HEK293 (cell line): ENCODE results near the gene NAV3.

Source experiments
- CTCF ChIA-PET: fragments of 350-600 bp; formaldehyde crosslinking; extraction: SDS; loops from one replicate; lab custom pipeline; 2021; ENCODE audit warnings: antibody characterized with exemption; lab: Yijun Ruan, JAX
- POLR2A ChIA-PET: fragments of 300-600 bp; formaldehyde crosslinking; extraction: SDS; loops from one replicate; lab custom pipeline; 2020; ENCODE audit warnings: antibody characterized with exemption, inconsistent platforms; lab: Yijun Ruan, JAX
- H3K27ac ChIP-seq: fragments of 200-500 bp; sonication (Bioruptor generic); 2 replicates; pipeline ENCODE4 v1.5.1; 2014; ENCODE audit warnings: low read depth, low read length, control low read depth, inconsistent platforms; ENCODE audit errors: extremely low read depth
- H3K36me3 ChIP-seq, 2 experiments: fragments of 200-500 bp in 1 of 2; sonication (Bioruptor generic) in 1 of 2; 1 replicate in 1 of 2; 2 replicates in 1 of 2; pipeline ENCODE4 v1.5.1; 2014 to 2017; ENCODE audit warnings: inconsistent platforms in 2 of 2, low read length in 2 of 2; ENCODE audit not compliant: control insufficient read depth in 2 of 2, insufficient read depth in 1 of 2
- H3K4me1 ChIP-seq: fragments of 200-500 bp; sonication (Bioruptor generic); 2 replicates; pipeline ENCODE4 v1.5.1; 2014; ENCODE audit warnings: mild to moderate bottlenecking, low read length, inconsistent platforms; ENCODE audit not compliant: control insufficient read depth, insufficient read depth
- H3K4me3 ChIP-seq: 2 replicates; pipeline ENCODE4 v1.5.1; 2011; ENCODE audit warnings: low read depth, mild to moderate bottlenecking, control low read depth, low read length, moderate library complexity
- H3K9me3 ChIP-seq: fragments of 200-500 bp; sonication (Bioruptor generic); 2 replicates; pipeline ENCODE4 v1.5.1; 2014; ENCODE audit warnings: low read depth, low read length, inconsistent platforms; ENCODE audit not compliant: control insufficient read depth, insufficient read depth
- BCL11A ChIP-seq: fragments of 450-650 bp; formaldehyde crosslinking; IDR thresholded peaks from 2 replicates; pipeline ENCODE4 v1.5.1; 2016; ENCODE audit warnings: low read depth, missing biosample characterization, missing genetic modification characterization
- FEZF1 ChIP-seq: fragments of 450-650 bp; formaldehyde crosslinking; IDR thresholded peaks from 2 replicates; pipeline ENCODE4 v1.5.1; 2016; ENCODE audit warnings: missing biosample characterization, missing genetic modification characterization
- GLI2 ChIP-seq: fragments of 450-650 bp; formaldehyde crosslinking; IDR thresholded peaks from 2 replicates; pipeline ENCODE4; 2017; ENCODE audit warnings: missing biosample characterization, missing genetic modification characterization, low read depth, borderline replicate concordance
- KLF16 ChIP-seq: fragments of 450-650 bp; formaldehyde crosslinking; IDR thresholded peaks from 2 replicates; pipeline ENCODE4 v1.5.1; 2017; ENCODE audit warnings: missing biosample characterization, missing genetic modification characterization
- SETDB1 ChIP-seq: IDR thresholded peaks from one replicate; pipeline ENCODE4 v1.6.1; 2017; ENCODE audit warnings: mild to moderate bottlenecking, low read length, moderate library complexity, mixed read lengths; ENCODE audit not compliant: insufficient read length
- SP3 ChIP-seq: fragments of 450-650 bp; formaldehyde crosslinking; IDR thresholded peaks from 2 replicates; pipeline ENCODE4 v1.5.1; 2016; ENCODE audit warnings: missing biosample characterization, missing genetic modification characterization
- TRIM28 ChIP-seq: IDR thresholded peaks from 2 replicates; pipeline ENCODE4 v1.6.1; 2011; ENCODE audit warnings: low read length, control low read depth, borderline replicate concordance
- YY2 ChIP-seq: fragments of 450-650 bp; formaldehyde crosslinking; IDR thresholded peaks from 2 replicates; pipeline ENCODE4 v1.5.1; 2016; ENCODE audit warnings: missing biosample characterization, missing genetic modification characterization
- ZBTB1 ChIP-seq: fragments of 450-650 bp; formaldehyde crosslinking; IDR thresholded peaks from 2 replicates; pipeline ENCODE4 v1.5.1; 2016; ENCODE audit warnings: missing biosample characterization, missing genetic modification characterization
- ZBTB17 ChIP-seq: fragments of 450-650 bp; formaldehyde crosslinking; IDR thresholded peaks from 2 replicates; pipeline ENCODE4 v1.5.1; 2016; ENCODE audit warnings: missing biosample characterization, missing genetic modification characterization
- ZBTB48 ChIP-seq: fragments of 450-650 bp; formaldehyde crosslinking; IDR thresholded peaks from 2 replicates; pipeline ENCODE4 v1.5.1; 2016; ENCODE audit warnings: missing biosample characterization, missing genetic modification characterization
- ZEB2 ChIP-seq: fragments of 450-650 bp; formaldehyde crosslinking; IDR thresholded peaks from 2 replicates; pipeline ENCODE4 v1.5.1; 2016; ENCODE audit warnings: missing biosample characterization, missing genetic modification characterization
- ZFP3 ChIP-seq: fragments of 450-650 bp; formaldehyde crosslinking; IDR thresholded peaks from 2 replicates; pipeline ENCODE4 v1.5.1; 2016; ENCODE audit warnings: low read depth, missing biosample characterization, missing genetic modification characterization
- ZFP41 ChIP-seq: fragments of 450-650 bp; formaldehyde crosslinking; IDR thresholded peaks from 2 replicates; pipeline ENCODE4 v1.5.1; 2016; ENCODE audit warnings: missing biosample characterization, missing genetic modification characterization, borderline replicate concordance
- ZNF10 ChIP-seq: fragments of 450-650 bp; formaldehyde crosslinking; IDR thresholded peaks from 2 replicates; pipeline ENCODE4 v1.5.1; 2017; ENCODE audit warnings: missing biosample characterization, missing genetic modification characterization
- ZNF112 ChIP-seq: fragments of 450-650 bp; formaldehyde crosslinking; IDR thresholded peaks from 2 replicates; pipeline ENCODE4 v1.5.0; 2017; ENCODE audit warnings: missing biosample characterization, missing genetic modification characterization
- ZNF157 ChIP-seq: fragments of 450-650 bp; formaldehyde crosslinking; IDR thresholded peaks from 2 replicates; pipeline ENCODE4 v1.5.1; 2016; ENCODE audit warnings: missing biosample characterization, missing genetic modification characterization
- ZNF16 ChIP-seq: fragments of 450-650 bp; formaldehyde crosslinking; IDR thresholded peaks from 2 replicates; pipeline ENCODE4 v1.5.1; 2016; ENCODE audit warnings: low read depth, missing biosample characterization, missing genetic modification characterization
- ZNF23 ChIP-seq: fragments of 450-650 bp; formaldehyde crosslinking; IDR thresholded peaks from 2 replicates; pipeline ENCODE4 v1.5.1; 2016; ENCODE audit warnings: missing biosample characterization, missing genetic modification characterization, borderline replicate concordance
- ZNF311 ChIP-seq: fragments of 450-650 bp; formaldehyde crosslinking; IDR thresholded peaks from 2 replicates; pipeline ENCODE4 v1.5.1; 2017; ENCODE audit warnings: missing biosample characterization, missing genetic modification characterization, borderline replicate concordance
- ZNF366 ChIP-seq: fragments of 450-650 bp; formaldehyde crosslinking; conservative IDR thresholded peaks from 2 replicates; pipeline ENCODE4 v1.5.1; 2016; ENCODE audit warnings: missing biosample characterization, missing genetic modification characterization
- ZNF404 ChIP-seq: fragments of 450-650 bp; formaldehyde crosslinking; IDR thresholded peaks from 2 replicates; pipeline ENCODE4 v1.5.1; 2017; ENCODE audit warnings: missing biosample characterization, missing genetic modification characterization
- ZNF426 ChIP-seq: fragments of 450-650 bp; formaldehyde crosslinking; IDR thresholded peaks from 2 replicates; pipeline ENCODE4 v1.5.1; 2017; ENCODE audit warnings: missing biosample characterization, missing genetic modification characterization, mild to moderate bottlenecking, inconsistent platforms, moderate library complexity
- ZNF549 ChIP-seq: fragments of 450-650 bp; IDR thresholded peaks from 2 replicates; pipeline ENCODE4 v1.5.1; 2018; ENCODE audit warnings: missing biosample characterization, missing genetic modification characterization, mild to moderate bottlenecking, inconsistent platforms, moderate library complexity
- ZNF558 ChIP-seq: fragments of 450-650 bp; formaldehyde crosslinking; IDR thresholded peaks from 2 replicates; pipeline ENCODE4 v1.5.1; 2016; ENCODE audit warnings: missing biosample characterization, missing genetic modification characterization
- ZNF596 ChIP-seq: fragments of 450-650 bp; IDR thresholded peaks from 2 replicates; pipeline ENCODE4 v1.5.0; 2018; ENCODE audit warnings: missing biosample characterization, mild to moderate bottlenecking, missing genetic modification characterization, moderate library complexity
- ZNF658 ChIP-seq: fragments of 450-650 bp; formaldehyde crosslinking; IDR thresholded peaks from 2 replicates; pipeline ENCODE4; 2016; ENCODE audit warnings: missing biosample characterization, missing genetic modification characterization
- ZNF701 ChIP-seq: fragments of 450-650 bp; formaldehyde crosslinking; IDR thresholded peaks from 2 replicates; pipeline ENCODE4 v1.5.1; 2016; ENCODE audit warnings: missing biosample characterization, missing genetic modification characterization
- ZNF768 ChIP-seq: fragments of 450-650 bp; formaldehyde crosslinking; IDR thresholded peaks from 2 replicates; pipeline ENCODE4 v1.5.1; 2018; ENCODE audit warnings: missing biosample characterization, mild to moderate bottlenecking, missing genetic modification characterization
- ZNF777 ChIP-seq: fragments of 450-650 bp; formaldehyde crosslinking; IDR thresholded peaks from 2 replicates; pipeline ENCODE4 v1.5.1; 2017; ENCODE audit warnings: missing biosample characterization, missing genetic modification characterization, borderline replicate concordance
- ZNF830 ChIP-seq: fragments of 450-650 bp; IDR thresholded peaks from 2 replicates; pipeline ENCODE4 v1.5.0; 2018; ENCODE audit warnings: missing biosample characterization, missing genetic modification characterization, low read depth, mild to moderate bottlenecking, moderate library complexity
- ZNF837 ChIP-seq: fragments of 450-650 bp; formaldehyde crosslinking; IDR thresholded peaks from 2 replicates; pipeline ENCODE4 v1.5.1; 2016; ENCODE audit warnings: missing biosample characterization, missing genetic modification characterization
- ZSCAN16 ChIP-seq: fragments of 450-650 bp; formaldehyde crosslinking; IDR thresholded peaks from 2 replicates; pipeline ENCODE4 v1.5.1; 2016; ENCODE audit warnings: missing biosample characterization, missing genetic modification characterization
- TF ChIP-seq, protein P1 (sequence below): fragments of 450-650 bp; formaldehyde crosslinking; IDR thresholded peaks from 2 replicates; pipeline ENCODE4 v1.5.1; 2017; ENCODE audit warnings: missing biosample characterization, missing genetic modification characterization
- TF ChIP-seq, protein P2 (sequence below): fragments of 450-650 bp; formaldehyde crosslinking; IDR thresholded peaks from 2 replicates; pipeline ENCODE4 v1.5.1; 2016; ENCODE audit warnings: missing biosample characterization, missing genetic modification characterization
- TF ChIP-seq, protein P3 (sequence below): fragments of 450-650 bp; formaldehyde crosslinking; IDR thresholded peaks from 2 replicates; pipeline ENCODE4 v1.5.1; 2016; ENCODE audit warnings: missing biosample characterization, missing genetic modification characterization

NAV3 gene

DNA sequence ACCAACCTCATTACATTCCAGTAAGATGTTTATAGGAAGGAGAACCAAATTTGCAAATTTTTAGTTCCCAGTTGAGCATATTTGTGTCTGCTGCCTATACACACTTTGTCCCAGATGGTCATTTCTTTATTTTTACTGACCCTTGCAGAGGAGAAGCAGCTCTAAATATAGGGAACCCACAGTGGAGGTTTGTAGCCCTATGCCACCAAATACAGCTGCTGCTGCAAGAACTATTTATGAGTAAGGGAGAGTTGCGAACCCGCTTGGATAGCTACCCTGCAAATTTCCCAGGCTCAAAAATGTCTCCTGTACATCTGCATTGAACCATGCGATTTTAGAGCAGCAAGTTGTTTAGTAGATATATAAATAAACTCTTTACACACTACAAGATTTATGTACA, 48.2 kb downstream of the NAV3 start:
- no peaks in the 10 kb centered on the region for H3K9me3 ChIP-seq
- CTCF ChIA-PET, result no interaction called here
- POLR2A ChIA-PET, result no interaction called here

DNA sequence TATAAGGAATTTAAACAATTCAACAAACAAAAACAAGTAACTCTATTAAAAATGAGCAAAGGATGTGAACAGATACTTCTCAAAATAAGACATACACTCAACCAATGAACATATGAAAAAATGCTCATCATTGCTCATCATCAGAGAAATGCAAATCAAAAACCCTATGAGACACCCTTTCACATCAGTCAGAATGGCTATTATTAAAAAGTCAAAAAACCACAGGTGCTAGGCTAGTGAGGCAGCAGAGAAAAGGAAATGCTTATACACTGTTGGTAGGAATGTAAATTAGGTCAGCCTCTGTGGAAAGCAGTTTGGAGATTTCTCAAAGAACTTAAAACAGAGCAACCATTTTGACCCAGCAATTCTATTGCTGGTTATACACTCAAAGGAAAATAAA, 52.0 kb downstream of the NAV3 start:
- POLR2A ChIA-PET, result no interaction called here

More for the DNA sequence above, 48.2 kb downstream of the NAV3 start:
- no peaks in the 10 kb centered on the region for H3K4me1 ChIP-seq
- no peak overlapping the region for H3K27ac ChIP-seq
- no peak overlapping the region for H3K4me3 ChIP-seq
- TF ChIP-seq ZNF558 (tag by site-specific recombination), result no peak
- TF ChIP-seq TRIM28, result no peak
- TF ChIP-seq, protein P1, sequence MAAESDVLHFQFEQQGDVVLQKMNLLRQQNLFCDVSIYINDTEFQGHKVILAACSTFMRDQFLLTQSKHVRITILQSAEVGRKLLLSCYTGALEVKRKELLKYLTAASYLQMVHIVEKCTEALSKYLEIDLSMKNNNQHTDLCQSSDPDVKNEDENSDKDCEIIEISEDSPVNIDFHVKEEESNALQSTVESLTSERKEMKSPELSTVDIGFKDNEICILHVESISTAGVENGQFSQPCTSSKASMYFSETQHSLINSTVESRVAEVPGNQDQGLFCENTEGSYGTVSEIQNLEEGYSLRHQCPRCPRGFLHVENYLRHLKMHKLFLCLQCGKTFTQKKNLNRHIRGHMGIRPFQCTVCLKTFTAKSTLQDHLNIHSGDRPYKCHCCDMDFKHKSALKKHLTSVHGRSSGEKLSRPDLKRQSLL (tag by site-specific recombination), result no peak
- no peak for TF ChIP-seq ZNF701 (tag by site-specific recombination)
- TF ChIP-seq ZEB2 (tag by site-specific recombination), result no peak
- no peak for TF ChIP-seq ZNF366 (tag by site-specific recombination)
- no peak for TF ChIP-seq ZNF23 (tag by site-specific recombination)
- no peak for TF ChIP-seq ZNF768 (tag by site-specific recombination)
- no peak for TF ChIP-seq FEZF1
- TF ChIP-seq ZNF404, result no peak
- no peaks in the 10 kb centered on the region for H3K36me3 ChIP-seq

DNA sequence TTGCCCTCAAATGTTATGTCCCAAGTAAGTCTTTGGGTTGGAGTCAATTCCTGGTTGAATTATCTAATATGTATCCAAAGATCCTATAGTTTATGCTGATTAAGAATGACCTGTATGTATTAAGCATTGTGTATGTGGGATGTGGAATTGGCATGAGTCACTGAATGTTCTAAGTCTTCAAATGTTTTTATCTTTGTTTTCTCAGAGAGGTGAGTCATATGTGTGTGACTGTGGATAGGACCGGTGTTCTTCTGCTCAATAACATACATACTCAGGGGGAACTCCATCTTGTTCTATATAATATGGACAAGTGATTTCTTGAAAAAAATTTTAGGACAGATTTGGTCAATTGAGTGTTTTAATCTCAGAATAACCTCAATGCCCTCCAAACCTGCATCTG, 57.9 kb downstream of the NAV3 start:
- ChIA-PET CTCF (no interaction called here), POLR2A (no interaction called here)
- Histone ChIP-seq H3K9me3 (no peaks in the 10 kb centered on the region), H3K36me3 (no peaks in the 10 kb centered on the region), H3K4me3 (no peak overlapping the region), H3K4me1 (peaks cover 2% of the 10 kb centered on the region), H3K27ac (no peak overlapping the region)
- no peak for TF ChIP-seq KLF16 (tag by site-specific recombination)
- TF ChIP-seq, protein P2, sequence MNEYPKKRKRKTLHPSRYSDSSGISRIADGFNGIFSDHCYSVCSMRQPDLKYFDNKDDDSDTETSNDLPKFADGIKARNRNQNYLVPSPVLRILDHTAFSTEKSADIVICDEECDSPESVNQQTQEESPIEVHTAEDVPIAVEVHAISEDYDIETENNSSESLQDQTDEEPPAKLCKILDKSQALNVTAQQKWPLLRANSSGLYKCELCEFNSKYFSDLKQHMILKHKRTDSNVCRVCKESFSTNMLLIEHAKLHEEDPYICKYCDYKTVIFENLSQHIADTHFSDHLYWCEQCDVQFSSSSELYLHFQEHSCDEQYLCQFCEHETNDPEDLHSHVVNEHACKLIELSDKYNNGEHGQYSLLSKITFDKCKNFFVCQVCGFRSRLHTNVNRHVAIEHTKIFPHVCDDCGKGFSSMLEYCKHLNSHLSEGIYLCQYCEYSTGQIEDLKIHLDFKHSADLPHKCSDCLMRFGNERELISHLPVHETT, result no peak
- no peak for TF ChIP-seq BCL11A (tag by site-specific recombination)
- TF ChIP-seq, protein P3, sequence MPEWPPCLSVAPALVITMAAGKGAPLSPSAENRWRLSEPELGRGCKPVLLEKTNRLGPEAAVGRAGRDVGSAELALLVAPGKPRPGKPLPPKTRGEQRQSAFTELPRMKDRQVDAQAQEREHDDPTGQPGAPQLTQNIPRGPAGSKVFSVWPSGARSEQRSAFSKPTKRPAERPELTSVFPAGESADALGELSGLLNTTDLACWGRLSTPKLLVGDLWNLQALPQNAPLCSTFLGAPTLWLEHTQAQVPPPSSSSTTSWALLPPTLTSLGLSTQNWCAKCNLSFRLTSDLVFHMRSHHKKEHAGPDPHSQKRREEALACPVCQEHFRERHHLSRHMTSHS (tag by site-specific recombination), result no peak
- TF ChIP-seq ZNF777 (tag by site-specific recombination), result no peak
- TF ChIP-seq ZNF157 (tag by site-specific recombination), result no peak
- TF ChIP-seq ZNF16 (tag by site-specific recombination), result no peak
- TF ChIP-seq ZFP3, result no peak
- no peak for TF ChIP-seq ZBTB1 (tag by site-specific recombination)
- TF ChIP-seq ZNF426 (tag by site-specific recombination), result no peak
- TF ChIP-seq ZNF701 (tag by site-specific recombination), result no peak

More for the DNA sequence above, 52.0 kb downstream of the NAV3 start:
- TF ChIP-seq ZNF112 (tag by site-specific recombination), result no peak
- no peak for TF ChIP-seq YY2 (tag by site-specific recombination)
- no peak for TF ChIP-seq SP3 (tag by site-specific recombination)
- TF ChIP-seq ZFP41 (tag by site-specific recombination), result no peak
- no peak for TF ChIP-seq ZNF837 (tag by site-specific recombination)
- no peak for TF ChIP-seq ZNF830
- no peak for TF ChIP-seq GLI2 (tag by site-specific recombination)
- no peak for TF ChIP-seq SETDB1
- TF ChIP-seq ZNF549 (tag by site-specific recombination), result no peak
- no peak for TF ChIP-seq ZNF404
- TF ChIP-seq ZNF10 (tag by site-specific recombination), result no peak
- no peak for TF ChIP-seq ZSCAN16 (tag by site-specific recombination)
- TF ChIP-seq ZNF596 (tag by site-specific recombination), result no peak
- no peak for TF ChIP-seq ZNF311 (tag by site-specific recombination)
- TF ChIP-seq ZBTB48 (tag by site-specific recombination), result no peak
- TF ChIP-seq ZNF658 (tag by site-specific recombination), result no peak
- TF ChIP-seq ZBTB17 (tag by site-specific recombination), result no peak
- no peak for TF ChIP-seq ZNF16 (tag by site-specific recombination)
- TF ChIP-seq, all 188 proteins: peak for 0
- CTCF ChIA-PET, result no interaction called here
- Histone ChIP-seq H3K4me1 (no peaks in the 10 kb centered on the region), H3K36me3 (no peaks in the 10 kb centered on the region), H3K4me3 (no peak overlapping the region), H3K9me3 (no peaks in the 10 kb centered on the region), H3K27ac (no peak overlapping the region)
